IPS-NIHi11 (cell line): ENCODE measurements around the gene FAM237B.
A peak's percentile ranks its signal among the peaks of the same experiment; 100 is the strongest.
"Not testable (repeated sequence)": the region's sequence is repeated elsewhere in the genome, so short reads cannot be mapped to it uniquely, and the experiment has no call there.

Experiments used
- DNase-seq: peaks from one replicate; pipeline ENCODE4 v3.0.0; 2012; ENCODE audit warnings: mixed read lengths, low spot score

FAM237B gene

DNA sequence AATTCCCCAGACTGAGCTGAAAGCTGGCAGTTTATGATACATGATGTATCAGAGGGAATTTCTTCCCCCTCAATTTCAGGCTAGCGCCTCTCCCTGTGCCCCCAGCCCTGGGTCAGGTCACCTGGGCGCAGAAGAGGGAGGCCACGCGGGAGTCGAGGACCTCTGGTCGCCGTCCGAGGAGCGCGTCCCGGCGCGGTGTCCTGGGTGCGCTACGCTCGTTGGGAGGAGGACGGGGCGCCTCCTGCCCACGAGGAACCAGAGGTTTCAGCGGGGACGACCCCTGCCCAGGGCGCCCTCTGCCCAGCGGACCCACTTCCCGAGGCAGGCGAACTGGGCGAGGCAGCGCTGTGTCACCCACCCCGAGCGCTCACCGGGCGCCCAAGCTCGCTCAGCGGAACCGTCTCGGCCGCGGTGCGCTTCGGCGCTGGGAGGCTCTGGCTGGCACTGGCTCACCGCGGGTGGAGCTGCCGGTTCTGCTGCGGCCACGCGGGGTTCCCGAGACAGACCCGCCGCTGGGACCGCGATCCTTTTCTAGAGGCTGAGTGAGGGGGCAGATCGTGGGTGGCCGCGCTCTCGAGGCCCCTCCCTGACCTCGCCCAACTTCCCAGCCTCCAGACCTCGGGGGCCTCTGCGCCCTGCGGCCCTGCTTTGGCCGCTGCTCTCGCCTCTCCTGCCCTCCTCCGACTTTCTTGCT, at the start of gene FAM237B:
Gene FAM237B, minus strand, starts transcription at position 504 of the 694 bp plus-strand sequence. CDS start 1,556 bp downstream, outside the sequence.
- DNase-seq = peak; percentile 63

DNA sequence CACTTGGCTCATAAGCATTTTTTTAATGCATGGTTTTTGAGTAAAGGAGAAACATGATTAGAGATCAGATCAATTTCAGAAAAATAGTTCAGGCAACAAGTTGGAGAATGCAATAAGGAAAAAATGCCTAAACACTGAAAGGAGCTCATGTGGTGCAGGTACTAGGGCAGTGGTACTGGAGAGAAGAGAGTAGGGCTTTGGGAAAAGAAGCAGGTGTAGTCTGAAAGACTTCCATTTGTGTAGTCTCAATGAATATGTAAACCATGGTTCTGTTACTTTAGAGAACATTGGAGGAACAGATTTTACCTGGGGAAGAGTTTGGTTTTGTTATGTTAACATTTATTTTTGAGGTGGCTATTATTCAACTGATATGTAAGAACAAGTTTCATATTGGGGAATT, 30.9 kb upstream of the FAM237B start:
- DNase-seq = no peak

DNA sequence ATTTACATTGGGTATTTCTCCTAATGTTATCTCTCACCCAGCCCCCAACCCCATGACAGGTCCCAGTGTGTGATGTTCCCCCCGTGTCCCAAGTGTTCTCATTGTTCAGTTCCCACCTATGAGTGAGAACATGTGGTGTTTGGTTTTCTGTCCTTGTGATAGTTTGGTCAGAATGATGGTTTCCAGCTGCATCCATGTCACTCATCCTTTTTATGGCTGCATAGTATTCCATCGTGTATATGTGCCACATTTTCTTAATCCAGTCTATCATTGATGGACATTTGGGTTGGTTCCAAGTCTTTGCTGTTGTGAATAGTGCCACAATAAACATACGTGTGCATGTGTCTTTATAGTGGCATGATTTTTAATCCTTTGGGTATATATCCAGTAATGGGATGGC, 28.9 kb upstream of the FAM237B start:
- not testable (repeated sequence) for DNase-seq

DNA sequence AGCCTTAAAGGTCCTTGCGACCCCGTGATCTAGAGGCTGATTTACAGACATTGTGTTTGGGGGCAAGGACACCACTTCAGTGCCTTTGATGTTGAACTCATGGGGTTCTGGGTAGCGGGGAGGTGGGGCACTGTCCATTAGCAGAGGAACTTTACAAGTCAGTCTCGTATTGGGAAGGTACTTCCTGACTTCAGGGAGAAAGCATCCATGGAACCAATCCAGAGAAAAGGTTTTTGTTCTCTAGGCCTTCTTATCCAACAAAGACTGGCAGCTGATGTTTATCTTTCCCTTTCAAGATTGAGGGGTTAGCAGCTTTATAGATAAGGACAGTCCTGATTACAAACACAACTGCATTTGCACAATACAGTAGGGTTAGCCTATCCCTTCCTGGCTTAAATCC, 28.2 kb upstream of the FAM237B start:
- DNase-seq = no peak

DNA sequence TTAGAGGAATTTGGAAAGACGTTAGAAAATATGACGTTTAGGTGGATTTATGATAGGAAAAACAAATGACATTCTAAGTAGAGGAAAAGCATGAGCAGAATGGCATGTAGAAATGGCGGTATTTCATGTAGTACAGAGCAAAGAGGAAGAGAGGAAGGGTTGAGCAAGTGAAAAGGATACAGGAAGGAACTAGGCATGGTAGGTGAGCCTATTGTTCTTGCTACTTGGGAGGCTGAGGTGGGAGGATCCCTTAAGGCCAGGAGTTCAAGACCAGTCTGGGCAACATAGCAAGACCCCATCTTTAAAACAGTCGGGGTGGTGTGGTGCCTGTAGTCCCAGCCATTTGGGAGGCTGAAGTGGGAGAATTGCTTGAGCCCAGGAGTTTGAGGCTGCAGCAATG, 26.7 kb upstream of the FAM237B start:
- DNase-seq = no peak

DNA sequence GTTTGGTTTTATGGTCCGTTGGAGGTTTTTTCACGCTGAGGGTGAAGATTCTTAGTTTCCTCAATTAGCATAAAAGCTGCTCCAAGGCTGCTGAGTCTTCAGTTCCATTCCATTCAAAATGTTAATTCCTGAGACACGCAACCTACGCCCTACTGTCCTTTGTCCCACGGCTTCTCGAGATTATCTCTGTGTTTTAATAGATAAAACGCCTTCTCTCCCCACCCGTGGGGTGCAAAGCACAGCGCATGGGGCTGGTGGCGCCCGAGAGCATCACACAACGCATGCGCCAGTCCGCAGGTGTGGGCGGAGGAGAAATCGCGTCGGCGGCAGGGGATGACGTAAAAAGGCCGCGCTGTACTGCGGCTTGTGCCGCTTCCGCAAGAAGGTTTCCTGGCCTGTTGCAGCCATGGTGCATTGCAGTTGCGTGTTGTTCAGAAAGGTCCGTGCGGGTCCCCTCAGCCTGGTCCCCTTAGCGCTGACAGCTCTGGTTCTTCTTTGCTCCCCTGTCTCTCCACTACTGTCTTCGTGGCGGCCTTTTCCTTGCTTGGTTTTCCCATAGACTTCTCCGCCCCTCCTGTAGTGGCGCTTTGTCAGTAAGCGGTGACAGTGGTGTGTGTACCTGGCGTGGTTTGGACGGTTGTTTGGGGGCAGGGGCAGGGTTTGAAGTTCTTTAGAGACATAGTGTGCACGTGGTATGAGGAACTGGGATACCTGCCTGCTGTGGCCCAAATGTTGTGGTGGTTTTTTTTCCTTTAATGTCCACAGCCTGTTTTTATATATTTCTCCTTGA, 25.4 kb upstream of the FAM237B start, which contains the start of gene GTPBP10:
Gene GTPBP10, plus strand, starts transcription at position 381 of the 790 bp plus-strand sequence. Its CDS starts 26 bp downstream, at position 407.
- DNase-seq = peak; percentile 93

DNA sequence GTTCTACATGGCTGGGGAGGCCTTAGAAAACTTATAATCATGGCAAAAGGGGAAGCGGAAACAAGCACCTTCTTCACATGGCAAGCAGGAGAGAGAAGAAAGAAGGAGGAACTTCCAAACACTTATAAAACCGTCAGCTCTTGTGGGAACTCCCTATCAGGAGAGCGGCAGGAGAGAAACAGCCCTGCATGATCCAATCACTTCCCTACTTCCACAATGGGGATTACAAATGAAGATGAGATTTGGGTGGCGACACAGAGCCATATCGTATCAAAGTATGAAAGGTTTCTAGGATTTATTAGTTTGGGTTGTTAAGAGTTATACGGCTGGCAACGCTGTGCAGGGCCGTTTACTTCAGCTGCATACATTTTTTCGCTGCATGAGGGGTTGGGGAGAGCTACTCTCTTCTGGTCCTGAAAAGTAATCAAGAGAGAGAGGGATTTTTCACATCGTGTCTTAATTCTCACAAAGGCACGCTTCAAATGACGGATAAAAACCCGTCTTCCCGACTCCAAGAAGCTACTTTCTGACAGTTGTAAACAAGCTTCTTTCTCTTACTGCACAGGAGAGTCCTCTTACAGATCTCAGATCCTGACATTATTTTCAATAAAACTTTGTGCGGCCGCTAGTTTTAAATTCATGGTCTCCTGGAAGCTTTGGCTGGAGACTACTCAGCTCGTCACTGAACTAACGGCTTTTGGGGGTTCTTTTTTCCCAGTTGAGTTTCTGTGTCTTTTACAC, 24.7 kb upstream of the FAM237B start:
- DNase-seq = no peak

DNA sequence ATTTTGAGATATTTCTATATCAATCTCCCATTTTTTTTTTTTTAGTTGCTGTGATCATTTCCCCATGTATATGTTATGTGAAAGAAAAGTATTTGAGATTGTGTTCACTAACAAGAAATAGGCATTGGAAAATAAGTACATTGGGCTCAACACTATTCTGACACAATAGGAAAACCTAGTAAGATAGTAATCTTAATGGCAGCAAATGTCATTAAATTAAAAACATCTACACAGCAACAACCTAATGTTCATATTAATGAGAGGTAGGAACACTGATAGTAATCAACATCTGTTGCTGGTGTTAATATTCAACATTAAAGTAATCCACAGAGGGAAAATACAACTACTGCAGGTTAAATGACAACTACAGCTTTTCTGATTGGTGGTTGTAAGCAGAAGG, 23.9 kb upstream of the FAM237B start:
- no peak for DNase-seq

DNA sequence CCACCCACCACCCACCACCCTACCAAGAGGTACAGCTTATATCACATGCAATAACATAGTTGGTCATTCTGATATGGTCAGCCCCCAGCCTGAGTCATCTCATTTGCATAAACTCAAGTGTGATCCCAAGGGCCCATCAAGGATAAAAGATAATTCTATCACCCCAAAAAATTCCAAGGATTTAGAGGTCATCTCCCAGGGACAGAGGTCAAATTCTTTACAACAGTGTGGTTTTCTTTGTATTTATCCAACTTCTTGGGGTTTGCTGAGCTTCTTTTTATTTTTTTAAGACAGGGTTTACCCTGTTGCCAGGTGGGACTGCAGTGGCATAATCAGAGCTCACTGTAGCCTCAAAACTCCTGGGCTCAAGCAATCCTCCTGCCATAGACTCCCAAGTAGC, 16.0 kb upstream of the FAM237B start:
- DNase-seq = no peak

DNA sequence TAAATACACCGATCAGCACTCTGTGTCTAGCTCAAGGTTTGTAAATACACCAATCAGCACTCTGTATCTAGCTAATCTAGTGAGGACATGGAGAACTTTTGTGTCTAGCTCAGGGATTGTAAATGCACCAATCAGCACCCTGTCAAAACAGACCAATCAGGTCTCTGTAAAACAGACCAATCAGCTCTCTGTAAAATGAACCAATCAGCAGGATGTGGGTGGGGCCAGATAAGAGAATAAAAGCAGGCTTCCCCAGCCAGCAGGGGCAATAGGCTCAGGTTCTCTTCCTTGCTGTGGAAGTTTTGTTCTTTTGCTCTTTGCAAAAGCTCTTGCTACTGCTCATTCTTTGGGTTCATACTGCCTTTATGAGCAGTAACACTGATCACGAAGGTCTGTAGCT, 13.8 kb upstream of the FAM237B start:
- DNase-seq = not testable (repeated sequence)

DNA sequence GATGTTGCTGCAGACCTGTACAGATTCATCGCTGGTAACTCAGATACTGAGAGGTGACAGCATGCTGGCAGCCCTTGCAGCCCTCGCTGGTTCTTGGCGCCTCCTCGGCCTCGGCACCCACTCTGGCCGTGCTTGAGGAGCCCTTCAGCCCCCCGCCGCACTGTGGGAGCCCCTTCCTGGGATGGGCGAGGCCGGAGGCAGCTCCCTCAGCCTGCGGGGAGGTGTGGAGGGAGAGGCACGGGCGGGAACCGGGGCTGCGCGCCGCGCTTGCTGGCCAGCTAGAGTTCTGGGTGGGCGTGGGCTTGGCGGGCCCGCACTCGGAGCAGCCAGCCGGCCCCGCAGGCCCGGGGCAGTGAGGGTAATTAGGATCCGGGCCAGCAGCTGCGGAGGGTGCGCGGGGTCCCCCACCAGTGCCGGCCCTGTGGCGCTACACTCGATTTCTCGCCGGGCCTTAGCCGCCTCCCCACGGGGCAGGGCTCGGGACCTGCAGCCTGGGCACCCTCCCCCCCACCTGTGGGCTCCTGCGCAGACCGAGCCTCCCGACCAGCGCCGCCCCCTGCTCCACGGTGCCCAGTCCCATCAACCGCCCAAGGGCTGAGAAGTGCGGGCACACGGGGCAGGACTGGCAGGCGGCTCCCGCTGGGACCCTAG, 13.2 kb upstream of the FAM237B start:
- DNase-seq = no peak

DNA sequence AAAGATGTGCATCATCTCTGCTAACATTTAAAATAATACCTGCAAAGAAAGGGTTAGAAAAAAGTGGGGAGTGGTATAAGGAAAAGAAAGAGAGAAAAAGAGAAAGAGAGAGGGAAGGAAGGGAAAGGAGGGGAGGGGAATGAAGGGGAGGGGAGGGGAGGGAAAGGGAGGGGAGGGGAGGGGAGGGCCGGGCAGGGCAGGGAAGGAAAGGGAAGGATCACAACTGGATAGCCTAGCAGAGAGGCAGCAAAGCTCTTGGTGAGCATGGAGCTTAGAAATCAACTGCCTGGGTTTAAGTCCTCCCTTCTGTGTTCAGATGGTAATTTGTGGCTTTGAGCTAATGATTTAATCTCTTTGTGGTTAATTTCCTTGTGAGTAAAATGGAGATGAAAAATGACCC, 5.4 kb upstream of the FAM237B start:
- no peak for DNase-seq

DNA sequence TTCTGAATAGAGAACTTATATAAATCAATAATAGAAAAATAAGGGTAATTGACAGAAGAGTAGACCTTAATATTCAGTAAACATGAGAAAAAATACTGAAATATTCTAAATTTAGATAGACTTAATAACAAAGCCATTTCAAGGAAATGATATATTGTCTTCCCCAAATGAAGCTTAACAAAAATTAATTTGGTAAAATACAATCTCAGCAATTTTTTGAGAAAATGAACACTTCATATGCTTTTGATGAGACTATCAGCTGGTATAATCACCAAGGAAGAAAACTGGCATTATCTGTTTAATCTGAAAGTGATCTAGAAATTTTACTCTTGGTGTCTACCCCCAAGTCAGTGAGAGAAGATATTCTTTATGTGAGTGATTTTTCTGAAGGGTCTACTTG, 1.7 kb upstream of the FAM237B start:
- DNase-seq = no peak

DNA sequence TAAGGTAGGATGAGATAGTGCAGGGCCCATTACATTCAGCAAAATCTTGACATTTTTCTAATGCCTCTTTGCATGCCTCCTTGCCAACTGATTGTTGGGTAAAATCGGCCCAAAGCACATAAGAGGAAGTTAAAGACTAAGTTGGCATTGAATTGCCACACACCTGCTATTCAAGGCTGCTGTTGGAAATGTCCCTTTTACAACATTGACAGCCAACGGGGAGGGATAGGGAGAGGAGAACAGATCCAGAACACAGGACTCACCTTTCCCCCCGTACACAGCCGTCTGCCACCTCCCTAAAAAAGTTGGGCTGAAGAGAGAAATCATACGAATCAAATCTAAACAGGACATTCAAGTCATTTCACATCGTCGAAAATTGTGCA, 695 bp downstream of the FAM237B start:
- no peak for DNase-seq

DNA sequence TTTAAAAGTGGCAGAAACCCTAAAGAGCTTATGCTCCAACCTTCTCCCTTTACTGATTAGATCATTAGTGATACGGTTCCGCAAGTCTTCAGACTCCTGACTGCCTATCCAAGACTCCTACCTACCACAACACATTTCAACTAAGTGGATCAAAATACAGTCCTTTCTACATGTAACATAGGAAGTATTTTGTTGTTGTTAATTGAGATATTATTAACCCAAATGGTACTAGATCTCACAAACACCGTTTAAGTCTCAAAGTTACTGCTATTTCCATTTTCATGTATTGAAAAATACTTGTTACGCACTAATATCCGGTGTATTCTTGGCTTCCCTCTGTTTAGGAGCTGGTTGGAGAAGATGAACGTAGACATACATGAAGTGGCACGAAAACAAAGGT, 1.1 kb downstream of the FAM237B start:
- no peak for DNase-seq

DNA sequence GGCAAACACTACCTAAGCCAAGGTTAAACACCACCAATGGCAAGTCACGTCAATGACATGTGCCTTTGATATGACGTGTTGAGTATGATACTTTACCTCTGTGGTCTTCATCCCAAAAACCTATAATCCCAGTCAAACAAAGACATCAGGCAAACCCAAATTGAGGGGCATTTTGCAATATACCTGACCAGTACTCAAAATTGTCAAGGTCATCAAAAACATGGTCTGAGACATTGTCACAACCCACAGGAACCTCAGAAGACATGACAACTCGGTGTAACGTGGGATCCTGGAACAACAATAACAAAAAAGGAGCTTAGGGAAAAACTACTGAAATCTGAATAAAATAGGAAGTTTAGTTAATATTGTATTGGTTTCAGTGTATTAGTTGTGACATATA, 7.2 kb downstream of the FAM237B start:
- no peak for DNase-seq

DNA sequence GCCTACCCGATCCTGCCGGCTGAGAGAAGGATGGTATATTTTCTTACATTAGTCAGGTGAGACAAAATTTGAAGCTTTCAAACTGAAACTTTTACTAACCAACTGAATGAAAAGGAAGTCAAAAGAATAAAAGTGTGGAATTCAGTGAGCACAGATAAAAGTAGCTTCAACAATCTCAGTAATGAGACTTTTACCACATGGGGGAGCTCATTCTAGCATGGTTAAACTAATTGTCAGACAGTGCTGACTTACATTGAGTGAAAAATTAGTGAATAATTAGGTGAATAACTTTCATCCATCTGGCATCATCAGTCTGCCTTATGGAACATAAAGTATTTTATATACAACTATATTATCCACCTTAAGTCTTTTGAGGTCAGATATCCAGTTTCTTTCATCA, 8.4 kb downstream of the FAM237B start:
- DNase-seq = no peak

DNA sequence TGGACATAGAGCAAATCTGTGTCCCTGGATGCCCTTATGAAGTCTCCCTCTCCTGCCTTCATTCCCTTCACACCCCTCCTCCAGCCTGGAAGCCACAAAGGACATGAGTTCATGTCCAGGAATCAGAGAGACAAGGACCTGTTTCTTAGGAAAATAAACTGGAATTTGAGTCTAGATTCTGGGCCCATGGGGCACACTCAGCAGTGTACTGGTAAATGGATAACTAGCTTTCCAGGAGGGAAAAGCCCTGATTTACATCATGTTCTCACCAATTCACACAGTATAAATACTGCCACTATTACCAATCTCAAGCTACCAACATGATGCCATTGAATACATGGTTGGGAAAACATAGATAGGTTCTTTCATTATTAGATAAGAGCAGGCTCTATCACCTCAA, 9.9 kb downstream of the FAM237B start:
- DNase-seq = no peak

DNA sequence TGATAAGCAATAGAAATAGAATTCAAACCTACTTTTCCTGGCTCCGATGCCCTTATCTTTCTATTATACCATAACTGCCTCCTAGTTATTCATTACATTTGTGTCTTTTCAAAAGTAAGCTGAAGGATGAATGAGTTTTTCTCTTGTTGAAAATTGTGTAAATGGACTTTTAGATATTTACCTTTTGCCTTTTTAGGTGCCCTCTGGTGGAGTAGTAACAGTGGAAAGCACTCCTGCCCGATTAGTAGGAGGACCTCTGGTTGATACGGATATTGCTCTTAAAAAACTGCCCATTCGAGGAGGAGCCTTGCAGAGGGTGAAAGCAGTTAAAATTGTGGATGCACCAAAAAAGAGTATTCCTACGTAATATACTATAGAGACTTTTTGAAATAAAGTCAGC, 11.2 kb downstream of the FAM237B start:
- no peak for DNase-seq

DNA sequence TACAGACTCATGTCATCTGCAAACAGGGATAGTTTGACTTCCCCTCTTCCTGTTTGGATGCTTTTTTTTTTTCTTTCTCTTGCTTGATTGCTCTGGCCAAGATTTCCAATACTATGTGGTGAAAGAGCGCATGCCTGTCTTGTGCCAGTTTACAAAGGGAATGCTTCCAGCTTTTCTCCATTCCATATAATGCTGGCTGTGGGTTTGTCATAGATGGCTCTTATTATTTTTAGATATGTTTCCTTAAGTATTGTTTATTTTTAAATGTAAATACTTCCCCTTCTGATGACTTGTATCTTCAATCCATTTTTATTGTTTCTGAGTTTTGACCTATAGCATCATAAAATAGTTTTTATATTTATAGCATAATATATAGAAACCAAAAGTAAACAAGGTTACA, 17.9 kb downstream of the FAM237B start:
- no peak for DNase-seq

DNA sequence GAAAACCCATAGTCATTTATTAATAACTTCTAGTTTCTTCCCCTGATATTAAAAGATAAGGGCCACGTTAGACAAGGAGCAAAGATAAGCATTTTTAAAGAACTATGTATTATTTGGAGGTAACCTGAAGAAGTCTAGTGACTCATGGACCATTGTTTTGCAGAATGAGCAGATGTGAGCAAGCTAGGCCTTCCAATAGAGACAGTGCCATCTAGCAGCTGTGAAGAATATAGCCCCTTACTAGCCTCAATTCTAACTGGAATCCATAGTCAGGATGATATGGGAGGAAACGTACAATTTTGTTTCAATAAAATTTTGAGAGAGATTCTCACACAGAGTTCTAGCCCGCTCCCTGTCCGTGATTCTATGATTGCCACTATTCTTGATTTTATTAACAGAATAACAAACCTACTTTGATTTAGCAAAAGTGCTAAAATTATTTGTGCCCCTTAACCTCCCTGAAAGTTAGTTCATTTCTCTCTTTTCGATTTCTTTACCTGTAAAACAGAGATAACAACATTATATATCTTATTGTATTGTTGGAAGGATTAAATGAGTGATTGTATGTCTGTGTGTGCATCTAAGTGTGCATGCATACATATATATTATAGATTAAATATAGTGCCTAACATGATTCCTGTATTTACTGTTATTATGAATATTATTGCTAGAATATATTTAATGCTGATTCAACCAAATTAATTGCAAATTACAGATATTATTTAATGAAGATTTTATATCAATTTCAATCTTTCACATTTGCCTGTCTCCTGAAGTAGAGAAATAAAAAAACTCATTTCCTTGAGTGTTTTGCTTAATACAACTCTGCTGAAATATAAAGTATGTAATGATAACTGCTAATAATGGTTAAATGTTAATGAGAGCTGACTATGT, 22.7 kb downstream of the FAM237B start:
- DNase-seq = peak; percentile 63
